ENCODE results near the gene SMIM11. TPM values are rescaled to one million over a fixed set of nuclear protein-coding genes. Genes with fewer than 3 reads are reported as not detected.
"Not testable (repeated sequence)": the region's sequence is repeated elsewhere in the genome, so short reads cannot be mapped to it uniquely, and the experiment has no call there.

The SMIM11 gene
- total RNA-seq, 1 donor from 2014 or later, result 2.0 TPM

- not testable (repeated sequence) for H3K36me3 Mint-ChIP-seq (ENCODE audit: low read depth, unreplicated experiment); H3K4me3 Mint-ChIP-seq (ENCODE audit: unreplicated experiment); H3K27ac Mint-ChIP-seq (ENCODE audit: unreplicated experiment); H3K9me3 Mint-ChIP-seq (ENCODE audit: unreplicated experiment); H3K4me1 Mint-ChIP-seq (ENCODE audit: unreplicated experiment); H3K27me3 Mint-ChIP-seq (ENCODE audit: unreplicated experiment); DNase-seq (ENCODE audit: low spot score)
Measured at GRCh38 chr21:34400522-34400921, 25.2 kb downstream of the SMIM11 start.

- not testable (repeated sequence) for H3K27me3 Mint-ChIP-seq (ENCODE audit: unreplicated experiment); H3K9me3 Mint-ChIP-seq (ENCODE audit: unreplicated experiment); H3K4me3 Mint-ChIP-seq (ENCODE audit: unreplicated experiment); H3K4me1 Mint-ChIP-seq (ENCODE audit: unreplicated experiment); H3K27ac Mint-ChIP-seq (ENCODE audit: unreplicated experiment); H3K36me3 Mint-ChIP-seq (ENCODE audit: low read depth, unreplicated experiment); DNase-seq (ENCODE audit: low spot score)
Measured at GRCh38 chr21:34404742-34405141, 29.4 kb downstream of the SMIM11 start.

DNA sequence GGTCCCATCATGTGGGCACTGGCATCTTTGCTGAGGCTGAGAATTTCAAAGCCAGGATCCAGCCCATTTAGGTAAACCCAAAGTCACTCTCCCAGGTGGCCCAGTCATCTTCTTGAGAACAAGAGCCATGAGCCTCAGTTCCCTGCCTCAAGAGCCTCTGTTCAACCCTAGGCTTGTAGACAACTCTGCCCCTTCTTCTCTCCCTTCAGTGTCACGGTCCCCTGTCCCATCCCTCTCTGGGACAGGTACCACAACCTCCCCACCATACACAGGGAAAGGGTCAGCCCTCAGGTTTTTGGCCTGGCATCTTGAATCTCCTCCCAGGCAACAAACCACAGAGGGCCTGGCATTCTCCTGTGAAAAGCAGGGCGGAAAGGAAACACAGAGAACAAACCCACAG, 30.4 kb downstream of the SMIM11 start:
- not testable (repeated sequence) for DNase-seq (ENCODE audit: low spot score); H3K36me3 Mint-ChIP-seq (ENCODE audit: low read depth, unreplicated experiment); H3K4me1 Mint-ChIP-seq (ENCODE audit: unreplicated experiment)

DNA sequence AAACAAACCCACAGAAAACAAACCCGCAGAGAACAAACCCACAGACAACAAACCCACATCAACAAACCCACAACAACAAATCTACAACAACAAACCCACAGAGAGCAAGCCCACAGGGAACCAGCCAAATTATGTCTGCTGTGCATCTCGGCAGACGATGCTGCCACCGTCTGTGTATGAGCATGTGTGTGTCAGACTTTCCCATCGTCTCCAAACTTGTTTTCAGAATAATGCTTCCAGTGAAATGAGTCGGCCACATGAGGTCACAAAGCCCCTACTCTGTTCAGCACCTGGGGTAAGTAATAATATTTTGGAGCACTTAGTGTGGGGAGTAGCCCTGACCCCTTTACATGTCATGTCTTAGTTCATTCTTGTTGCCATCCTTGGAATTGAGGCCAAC, 30.8 kb downstream of the SMIM11 start:
- not testable (repeated sequence) for H3K4me3 Mint-ChIP-seq (ENCODE audit: unreplicated experiment); H3K27me3 Mint-ChIP-seq (ENCODE audit: unreplicated experiment)

More for the DNA sequence above, 30.4 kb downstream of the SMIM11 start:
- H3K27me3 Mint-ChIP-seq (ENCODE audit: unreplicated experiment); H3K27ac Mint-ChIP-seq (ENCODE audit: unreplicated experiment); H3K9me3 Mint-ChIP-seq (ENCODE audit: unreplicated experiment); H3K4me3 Mint-ChIP-seq (ENCODE audit: unreplicated experiment): not testable (repeated sequence)

GRCh38 chr21:34406676-34407075, 31.4 kb downstream of the SMIM11 start:
- not testable (repeated sequence) for H3K4me3 Mint-ChIP-seq (ENCODE audit: unreplicated experiment); H3K4me1 Mint-ChIP-seq (ENCODE audit: unreplicated experiment); DNase-seq (ENCODE audit: low spot score); H3K27ac Mint-ChIP-seq (ENCODE audit: unreplicated experiment); H3K36me3 Mint-ChIP-seq (ENCODE audit: low read depth, unreplicated experiment); H3K27me3 Mint-ChIP-seq (ENCODE audit: unreplicated experiment); H3K9me3 Mint-ChIP-seq (ENCODE audit: unreplicated experiment)

More for the DNA sequence above, 30.8 kb downstream of the SMIM11 start:
- H3K4me1 Mint-ChIP-seq (ENCODE audit: unreplicated experiment); H3K36me3 Mint-ChIP-seq (ENCODE audit: low read depth, unreplicated experiment); H3K27ac Mint-ChIP-seq (ENCODE audit: unreplicated experiment); DNase-seq (ENCODE audit: low spot score); H3K9me3 Mint-ChIP-seq (ENCODE audit: unreplicated experiment): not testable (repeated sequence)

GRCh38 chr21:34407294-34407693, 32.0 kb downstream of the SMIM11 start:
- DNase-seq (ENCODE audit: low spot score); H3K4me3 Mint-ChIP-seq (ENCODE audit: unreplicated experiment); H3K9me3 Mint-ChIP-seq (ENCODE audit: unreplicated experiment); H3K27ac Mint-ChIP-seq (ENCODE audit: unreplicated experiment); H3K36me3 Mint-ChIP-seq (ENCODE audit: low read depth, unreplicated experiment); H3K27me3 Mint-ChIP-seq (ENCODE audit: unreplicated experiment); H3K4me1 Mint-ChIP-seq (ENCODE audit: unreplicated experiment): not testable (repeated sequence)

- H3K27me3 Mint-ChIP-seq (ENCODE audit: unreplicated experiment); H3K9me3 Mint-ChIP-seq (ENCODE audit: unreplicated experiment); DNase-seq (ENCODE audit: low spot score); H3K4me3 Mint-ChIP-seq (ENCODE audit: unreplicated experiment); H3K27ac Mint-ChIP-seq (ENCODE audit: unreplicated experiment); H3K36me3 Mint-ChIP-seq (ENCODE audit: low read depth, unreplicated experiment); H3K4me1 Mint-ChIP-seq (ENCODE audit: unreplicated experiment): not testable (repeated sequence)
Measured at GRCh38 chr21:34417448-34418077, 42.3 kb downstream of the SMIM11 start.

DNA sequence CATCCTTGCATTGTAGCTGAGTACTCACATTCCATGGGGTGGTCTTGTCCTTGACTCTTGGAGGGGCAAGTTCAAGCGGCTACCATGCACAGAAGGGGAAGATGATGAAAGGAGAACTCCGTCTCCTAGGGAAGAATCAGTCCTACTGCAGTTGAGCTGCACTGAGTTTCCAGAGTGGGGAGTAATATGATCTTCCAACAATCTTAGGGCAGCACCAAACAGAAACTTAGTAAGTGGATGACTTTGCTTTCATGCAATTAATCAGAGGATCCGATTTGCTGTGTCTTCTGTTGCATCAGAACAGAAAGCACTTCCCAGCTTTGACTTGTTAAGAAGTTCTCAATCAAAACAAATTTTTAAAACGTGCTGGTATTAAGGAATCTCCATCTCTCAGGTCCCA, 48.5 kb downstream of the SMIM11 start, which contains the start of gene SMIM34:
TSS of gene SMIM34 (minus strand) at position 147 of the 400 bp plus-strand sequence. CDS start at position 35, 112 bp downstream.
- H3K4me3 Mint-ChIP-seq (ENCODE audit: unreplicated experiment); H3K9me3 Mint-ChIP-seq (ENCODE audit: unreplicated experiment); H3K27me3 Mint-ChIP-seq (ENCODE audit: unreplicated experiment); H3K4me1 Mint-ChIP-seq (ENCODE audit: unreplicated experiment); DNase-seq (ENCODE audit: low spot score); H3K36me3 Mint-ChIP-seq (ENCODE audit: low read depth, unreplicated experiment); H3K27ac Mint-ChIP-seq (ENCODE audit: unreplicated experiment): not testable (repeated sequence)

DNA sequence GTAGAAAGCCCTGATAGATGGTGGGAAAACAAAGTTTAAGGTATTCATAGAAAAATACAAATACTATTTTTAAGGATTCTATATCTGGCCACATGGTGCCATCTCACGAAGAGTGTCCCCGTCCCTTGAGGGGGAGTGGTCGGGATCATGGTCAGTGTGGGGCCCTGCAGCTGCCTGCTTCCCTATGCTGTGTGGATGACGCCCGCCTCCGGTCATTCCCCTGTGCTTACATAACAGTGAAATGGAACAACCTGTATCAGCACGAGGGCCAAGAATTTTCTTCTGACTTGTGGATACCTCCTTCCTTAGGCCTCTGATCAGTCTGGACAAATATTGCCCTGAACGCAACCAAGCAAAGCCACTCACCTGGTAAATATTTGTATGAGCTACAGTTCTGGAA, 52.0 kb downstream of the SMIM11 start:
- H3K9me3 Mint-ChIP-seq (ENCODE audit: unreplicated experiment); H3K36me3 Mint-ChIP-seq (ENCODE audit: low read depth, unreplicated experiment); DNase-seq (ENCODE audit: low spot score); H3K4me3 Mint-ChIP-seq (ENCODE audit: unreplicated experiment); H3K4me1 Mint-ChIP-seq (ENCODE audit: unreplicated experiment); H3K27me3 Mint-ChIP-seq (ENCODE audit: unreplicated experiment); H3K27ac Mint-ChIP-seq (ENCODE audit: unreplicated experiment): not testable (repeated sequence)

- not testable (repeated sequence) for H3K4me1 Mint-ChIP-seq (ENCODE audit: unreplicated experiment); H3K27me3 Mint-ChIP-seq (ENCODE audit: unreplicated experiment); H3K36me3 Mint-ChIP-seq (ENCODE audit: low read depth, unreplicated experiment); H3K4me3 Mint-ChIP-seq (ENCODE audit: unreplicated experiment); H3K9me3 Mint-ChIP-seq (ENCODE audit: unreplicated experiment); H3K27ac Mint-ChIP-seq (ENCODE audit: unreplicated experiment); DNase-seq (ENCODE audit: low spot score)
Measured at GRCh38 chr21:34428441-34428840, 53.1 kb downstream of the SMIM11 start.

GRCh38 chr21:34429710-34430109, 54.4 kb downstream of the SMIM11 start:
- H3K36me3 Mint-ChIP-seq (ENCODE audit: low read depth, unreplicated experiment); H3K27ac Mint-ChIP-seq (ENCODE audit: unreplicated experiment); H3K4me1 Mint-ChIP-seq (ENCODE audit: unreplicated experiment); DNase-seq (ENCODE audit: low spot score); H3K4me3 Mint-ChIP-seq (ENCODE audit: unreplicated experiment); H3K27me3 Mint-ChIP-seq (ENCODE audit: unreplicated experiment); H3K9me3 Mint-ChIP-seq (ENCODE audit: unreplicated experiment): not testable (repeated sequence)

Data from endothelial cell (in vitro differentiated cells).